ENCODE data around the gene FTCD. TPM values are rescaled to one million over a fixed set of nuclear protein-coding genes. Genes with fewer than 3 reads are reported as not detected.

The FTCD gene
- total RNA-seq, 1 donor: 0.43 TPM

DNA sequence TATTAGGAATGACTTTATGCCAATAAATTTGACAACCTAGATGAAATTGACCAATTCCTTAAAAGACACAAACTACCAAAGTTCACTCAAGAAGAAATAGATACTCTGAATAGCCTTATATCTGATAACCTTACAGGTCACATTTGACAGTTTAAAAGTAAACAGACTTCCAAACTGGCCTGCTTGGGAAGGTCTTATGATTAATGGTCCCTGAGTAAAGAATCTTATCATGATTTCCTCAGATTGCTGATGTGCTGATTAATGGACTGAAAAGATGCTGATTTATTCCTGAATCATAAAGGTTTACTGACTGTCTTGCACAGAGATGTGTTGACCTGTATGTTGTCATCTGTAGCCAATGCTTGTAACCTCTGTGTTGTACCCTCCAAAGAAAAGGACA is 9.7 kb upstream of the FTCD start:
- DNase-seq (ENCODE audit: low read depth): no peak
- no peak overlapping the region for H3K4me3 ChIP-seq (ENCODE audit: low read depth, low read length)
- TF ChIP-seq, protein P1, sequence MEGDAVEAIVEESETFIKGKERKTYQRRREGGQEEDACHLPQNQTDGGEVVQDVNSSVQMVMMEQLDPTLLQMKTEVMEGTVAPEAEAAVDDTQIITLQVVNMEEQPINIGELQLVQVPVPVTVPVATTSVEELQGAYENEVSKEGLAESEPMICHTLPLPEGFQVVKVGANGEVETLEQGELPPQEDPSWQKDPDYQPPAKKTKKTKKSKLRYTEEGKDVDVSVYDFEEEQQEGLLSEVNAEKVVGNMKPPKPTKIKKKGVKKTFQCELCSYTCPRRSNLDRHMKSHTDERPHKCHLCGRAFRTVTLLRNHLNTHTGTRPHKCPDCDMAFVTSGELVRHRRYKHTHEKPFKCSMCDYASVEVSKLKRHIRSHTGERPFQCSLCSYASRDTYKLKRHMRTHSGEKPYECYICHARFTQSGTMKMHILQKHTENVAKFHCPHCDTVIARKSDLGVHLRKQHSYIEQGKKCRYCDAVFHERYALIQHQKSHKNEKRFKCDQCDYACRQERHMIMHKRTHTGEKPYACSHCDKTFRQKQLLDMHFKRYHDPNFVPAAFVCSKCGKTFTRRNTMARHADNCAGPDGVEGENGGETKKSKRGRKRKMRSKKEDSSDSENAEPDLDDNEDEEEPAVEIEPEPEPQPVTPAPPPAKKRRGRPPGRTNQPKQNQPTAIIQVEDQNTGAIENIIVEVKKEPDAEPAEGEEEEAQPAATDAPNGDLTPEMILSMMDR (IDR thresholded peaks at IDR 0.05; ENCODE audit: insufficient read depth, low read depth, low read length): no peak

DNA sequence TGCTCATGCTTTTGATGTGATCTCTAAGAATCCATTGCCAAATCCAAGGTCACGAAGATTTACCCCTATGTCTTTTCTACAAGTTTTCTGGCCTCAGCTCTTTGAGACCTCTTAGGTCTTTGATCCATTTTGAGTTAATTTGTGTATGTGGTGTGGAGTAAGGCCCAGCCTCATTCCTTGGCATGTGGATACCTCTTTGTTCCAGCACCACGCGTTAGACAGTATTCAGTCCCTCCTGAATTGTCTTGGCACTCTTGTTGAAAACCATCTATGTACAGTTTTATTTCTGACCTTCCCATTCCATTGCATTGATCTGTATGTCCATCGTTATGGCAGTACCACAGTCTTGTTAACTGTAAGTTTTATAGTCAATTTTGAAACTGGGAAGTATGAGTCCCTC is 8.0 kb upstream of the FTCD start:
- DNase-seq (ENCODE audit: low read depth): no peak

DNA sequence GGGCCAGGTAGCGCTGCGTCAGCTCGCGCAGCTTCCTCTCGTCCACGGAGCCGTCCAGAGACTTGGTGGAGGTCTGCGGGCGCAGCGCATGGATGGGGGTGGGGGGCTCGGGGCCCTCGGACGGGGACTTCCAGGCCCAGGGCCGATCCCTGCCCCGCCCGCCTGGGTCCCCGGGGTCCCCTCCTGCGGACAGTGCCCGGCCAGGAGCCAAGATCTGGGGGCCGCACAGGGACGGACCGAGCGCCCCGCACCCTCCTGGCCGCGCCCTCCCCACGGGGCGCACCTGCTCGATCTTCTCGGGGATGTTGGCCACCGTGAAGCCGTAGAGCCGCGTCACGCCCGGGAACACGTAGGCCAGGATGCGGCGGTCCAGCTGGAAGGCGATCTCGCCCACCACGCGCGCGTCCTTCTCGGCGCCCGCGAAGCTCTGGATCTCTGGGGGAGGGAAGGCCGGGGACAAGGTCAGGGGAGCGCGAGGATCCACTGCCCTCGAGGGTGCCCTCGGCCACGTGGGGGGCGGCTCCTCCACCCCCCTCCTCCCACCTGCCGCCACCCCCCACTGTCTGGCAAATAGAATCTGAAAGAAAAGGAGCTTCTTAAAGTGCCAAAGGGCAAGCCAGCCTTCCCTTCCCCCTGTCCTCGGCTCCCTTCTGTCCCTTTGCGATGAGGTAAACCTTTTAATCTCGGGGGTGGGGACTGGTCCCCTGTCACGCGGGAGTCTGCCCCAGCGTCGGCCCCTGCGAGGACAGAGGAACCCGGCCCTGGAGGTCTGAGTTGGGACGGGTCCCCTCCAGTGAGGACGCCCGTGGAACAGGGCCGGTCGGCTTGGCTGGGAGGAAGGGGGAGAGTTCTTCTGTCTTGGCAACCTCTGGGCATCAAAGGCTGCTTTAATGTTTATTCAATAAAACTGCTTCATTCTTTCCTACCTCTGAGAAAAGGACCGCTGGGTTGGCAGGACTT is 6.5 kb upstream of the FTCD start:
- no peak for DNase-seq (ENCODE audit: low read depth)
- H3K4me3 ChIP-seq (ENCODE audit: low read depth, low read length): no peak overlapping the region
- TF ChIP-seq, protein P1 (IDR thresholded peaks at IDR 0.05; ENCODE audit: insufficient read depth, low read depth, low read length): no peak

More for the DNA sequence above, 8.0 kb upstream of the FTCD start:
- H3K4me3 ChIP-seq (ENCODE audit: low read depth, low read length): no peak overlapping the region
- TF ChIP-seq, protein P1 (IDR thresholded peaks at IDR 0.05; ENCODE audit: insufficient read depth, low read depth, low read length): no peak

DNA sequence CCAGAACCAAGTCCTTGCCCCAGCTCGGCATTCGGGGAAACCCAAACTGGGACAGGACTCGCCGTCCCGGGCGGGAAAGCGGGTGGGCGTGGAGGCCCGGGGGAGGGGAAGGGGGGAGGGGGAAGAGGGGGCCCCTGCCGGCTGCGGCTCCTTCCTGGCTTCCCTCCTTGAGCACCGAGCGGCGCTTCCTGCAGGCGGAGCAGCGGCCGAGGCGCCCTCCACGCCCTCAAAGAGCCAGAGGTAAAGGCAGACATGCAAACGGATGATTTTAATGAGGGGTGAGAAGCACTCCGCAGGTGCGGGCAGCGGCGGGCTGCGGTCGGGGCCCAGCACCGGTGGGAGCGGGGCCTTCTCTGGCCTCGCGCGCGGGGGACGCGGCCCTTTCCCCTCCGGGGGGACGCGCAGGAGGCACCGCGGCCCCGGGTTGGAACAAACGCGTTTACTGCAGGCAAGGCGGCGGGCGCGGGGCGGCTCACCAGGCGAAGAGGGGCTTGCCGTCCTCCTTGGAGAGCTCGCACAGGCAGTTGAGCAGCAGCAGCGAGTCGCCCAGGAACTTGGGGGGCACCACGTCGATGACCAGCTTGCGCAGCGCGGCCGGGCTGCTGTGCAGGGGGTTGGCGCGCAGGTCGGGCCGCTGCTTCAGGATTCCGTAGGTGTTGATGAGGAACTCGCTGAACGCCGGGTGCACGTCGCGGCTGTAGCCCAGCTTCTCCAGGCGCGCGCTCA is 5.7 kb upstream of the FTCD start:
- DNase-seq (ENCODE audit: low read depth): no peak
- TF ChIP-seq, protein P1 (IDR thresholded peaks at IDR 0.05; ENCODE audit: insufficient read depth, low read depth, low read length): no peak
- no peak overlapping the region for H3K4me3 ChIP-seq (ENCODE audit: low read depth, low read length)

DNA sequence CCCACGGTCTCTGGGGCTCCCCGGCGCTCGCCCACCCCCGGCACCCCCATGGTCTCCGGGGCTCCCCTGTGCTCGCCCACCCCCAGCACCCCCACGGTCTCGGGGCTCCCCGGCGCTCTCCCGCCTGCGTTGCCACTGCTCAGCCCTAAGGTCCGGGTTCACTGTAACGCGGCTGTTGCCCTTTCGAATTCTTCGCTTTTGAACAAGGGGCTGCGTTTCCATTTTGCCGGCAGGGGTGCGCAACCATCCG is 5.2 kb upstream of the FTCD start:
- TF ChIP-seq, protein P1 (IDR thresholded peaks at IDR 0.05; ENCODE audit: insufficient read depth, low read depth, low read length): no peak
- no peak overlapping the region for H3K4me3 ChIP-seq (ENCODE audit: low read depth, low read length)
- DNase-seq (ENCODE audit: low read depth): no peak

DNA sequence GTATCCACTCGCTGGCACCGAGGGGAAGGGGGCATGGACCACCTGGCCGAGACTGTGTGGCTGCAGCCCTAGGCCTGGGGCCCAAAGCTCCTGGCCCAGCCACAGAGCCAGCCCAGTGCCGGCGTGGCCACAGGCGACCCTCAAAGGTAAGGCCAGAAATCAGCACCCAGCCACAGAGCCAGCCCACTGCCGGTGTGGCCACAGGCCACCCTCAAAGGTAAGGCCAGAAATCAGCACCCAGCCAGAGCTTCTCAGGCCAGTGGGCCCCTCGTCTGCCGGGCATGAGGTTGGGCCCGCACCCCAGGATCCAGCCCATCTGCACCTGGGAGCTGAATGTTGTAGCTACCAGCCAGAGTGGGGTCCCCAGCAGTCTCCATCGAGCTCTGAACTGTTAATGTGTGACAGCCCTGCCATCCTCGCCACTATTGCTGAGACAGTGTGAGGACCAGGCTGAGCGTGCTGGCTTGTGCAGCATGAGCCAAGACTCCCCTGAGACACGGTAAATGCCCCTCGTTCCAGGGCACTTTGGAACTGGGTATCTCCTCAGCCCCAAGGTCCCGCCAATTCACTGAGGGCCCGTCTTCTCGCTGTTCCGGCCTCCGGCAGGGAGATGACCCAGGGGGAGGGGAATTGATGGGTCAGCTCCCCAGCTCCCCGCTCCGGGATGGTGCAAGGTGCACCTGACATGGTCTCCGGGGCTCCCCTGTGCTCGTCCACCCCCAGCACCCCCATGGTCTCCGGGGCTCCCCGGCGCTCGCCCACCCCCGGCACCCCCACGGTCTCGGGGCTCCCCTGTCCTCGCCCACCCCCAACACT is 4.7 kb upstream of the FTCD start:
- TF ChIP-seq, protein P1 (IDR thresholded peaks at IDR 0.05; ENCODE audit: insufficient read depth, low read depth, low read length): no peak
- DNase-seq (ENCODE audit: low read depth): no peak
- no peak overlapping the region for H3K4me3 ChIP-seq (ENCODE audit: low read depth, low read length)
